A549 (cell line): ENCODE results near the gene PDE7B. TPM values are rescaled to one million over a fixed set of nuclear protein-coding genes. Genes with fewer than 3 reads are reported as not detected.
"Not testable (repeated sequence)": the region's sequence is repeated elsewhere in the genome, so short reads cannot be mapped to it uniquely, and the experiment has no call there.

Experiments
- ATAC-seq, 2 experiments: fragments of 200-7000 bp in 1 of 2; fragments of >200 bp in 1 of 2; cut with Nextera tagmentation in 1 of 2; cut with Tn5 transposase in 1 of 2; 3 replicates each; pipeline versions ENCODE4 v1.8.0 to v1.9.1; 2018 to 2020; ENCODE audit warnings: mild to moderate bottlenecking in 1 of 2, moderate library complexity in 1 of 2
- CTCF ChIA-PET: fragments of 300-600 bp; sonication (Branson Sonifier 250); formaldehyde crosslinking; extraction: SDS; loops from one replicate; lab custom pipeline; 2021; ENCODE audit warnings: antibody characterized with exemption, inconsistent platforms; lab: Yijun Ruan, JAX
- POLR2A ChIA-PET: fragments of 350-600 bp; formaldehyde crosslinking; extraction: SDS; loops from one replicate; lab custom pipeline; 2021; ENCODE audit warnings: antibody characterized with exemption, inconsistent platforms; lab: Yijun Ruan, JAX
- DNase-seq, 2 experiments: peaks; one replicate each; pipeline versions ENCODE4 v3.0.0 to v3.0.0-alpha.2; 2011 to 2016; ENCODE audit warnings: low read depth in 1 of 2, low spot score in 1 of 2
- FAIRE-seq: peaks from 2 replicates; lab custom pipeline; 2011; peaks lifted over from hg19 to GRCh38; lab: Jason Lieb, UNC
- H3K27ac ChIP-seq, 2 experiments: fragments of >200 bp; sonication (Bioruptor Twin); formaldehyde crosslinking; 3 replicates each; pipeline ENCODE4 v1.5.1; 2016 to 2017
- H3K4me1 ChIP-seq: fragments of >200 bp; sonication (Bioruptor Twin); formaldehyde crosslinking; 3 replicates; pipeline ENCODE4 v1.6.1; 2016
- H3K4me2 ChIP-seq: fragments of >200 bp; sonication (Bioruptor Twin); formaldehyde crosslinking; 3 replicates; pipeline ENCODE4 v1.6.1; 2016
- H3K4me3 ChIP-seq: fragments of >200 bp; sonication (Bioruptor Twin); formaldehyde crosslinking; 3 replicates; pipeline ENCODE4 v1.5.1; 2016
- H3K9me3 ChIP-seq: fragments of >200 bp; sonication (Bioruptor Twin); formaldehyde crosslinking; 3 replicates; pipeline ENCODE4 v1.6.1; 2016
- BHLHE40 ChIP-seq: IDR thresholded peaks from 2 replicates; pipeline ENCODE4 v1.6.1; 2012; ENCODE audit warnings: low read depth, low read length, inconsistent platforms
- CBX8 ChIP-seq: fragments of 200-600 bp; sonication (generic); IDR thresholded peaks from 2 replicates; pipeline ENCODE4 v1.6.1; 2016
- CHD4 ChIP-seq: fragments of 200-600 bp; sonication (generic); IDR thresholded peaks from 2 replicates; pipeline ENCODE4 v1.6.1; 2016; ENCODE audit warnings: antibody characterized with exemption, mild to moderate bottlenecking, borderline replicate concordance
- EHF ChIP-seq: fragments of 250-450 bp; sonication (Bioruptor Pico); IDR thresholded peaks from 2 replicates; pipeline ENCODE4 v1.5.0; 2020; ENCODE audit warnings: mild to moderate bottlenecking
- ELK1 ChIP-seq: fragments of 150-350 bp; IDR thresholded peaks from 2 replicates; pipeline ENCODE4 v1.6.1; 2014; ENCODE audit warnings: low read depth, mild to moderate bottlenecking, low read length
- ESRRA ChIP-seq: fragments of 150-350 bp; IDR thresholded peaks from 2 replicates; pipeline ENCODE4 v1.6.1; 2014; ENCODE audit warnings: mild to moderate bottlenecking, low read length, borderline replicate concordance
- FOSB ChIP-seq: fragments of 250-450 bp; sonication (Bioruptor Pico); IDR thresholded peaks from 2 replicates; pipeline ENCODE4 v1.5.0; 2020; ENCODE audit warnings: mild to moderate bottlenecking, moderate library complexity
- HOXB5 ChIP-seq: fragments of 250-450 bp; sonication (Bioruptor Pico); IDR thresholded peaks from 2 replicates; pipeline ENCODE4 v1.5.0; 2020; ENCODE audit warnings: mild to moderate bottlenecking, moderate library complexity
- MAFK ChIP-seq: fragments of 450-650 bp; IDR thresholded peaks from 2 replicates; pipeline ENCODE4 v1.6.1; 2014; ENCODE audit not compliant: partially characterized antibody
- MYC ChIP-seq: IDR thresholded peaks from 2 replicates; pipeline ENCODE4 v1.6.1; 2012; ENCODE audit warnings: mild to moderate bottlenecking, inconsistent platforms, low read length, improper control_type of control experiment, borderline replicate concordance
- NFE2L2 ChIP-seq: fragments of 150-350 bp; conservative IDR thresholded peaks from 2 replicates; pipeline ENCODE4 v1.6.1; 2014; ENCODE audit warnings: low read length
- POLR2A ChIP-seq: IDR thresholded peaks from 2 replicates; pipeline ENCODE4 v1.6.1; 2012; ENCODE audit warnings: mild to moderate bottlenecking, low read length
- POLR2AphosphoS2 ChIP-seq: conservative IDR thresholded peaks from 2 replicates; pipeline ENCODE4 v1.6.1; 2012; ENCODE audit warnings: low read length, improper control_type of control experiment, inconsistent platforms
- RARB ChIP-seq: fragments of 250-450 bp; sonication (Bioruptor Pico); IDR thresholded peaks from 2 replicates; pipeline ENCODE4 v1.8.0; 2021; ENCODE audit warnings: mild to moderate bottlenecking, moderate library complexity
- RFX5 ChIP-seq: fragments of 450-650 bp; IDR thresholded peaks from 2 replicates; pipeline ENCODE4 v1.7.1; 2014; ENCODE audit warnings: antibody characterized with exemption, mild to moderate bottlenecking, moderate library complexity
- SMC3 ChIP-seq: fragments of >200 bp; sonication (Bioruptor Twin); formaldehyde crosslinking; IDR thresholded peaks from 3 replicates; pipeline ENCODE4 v1.6.1; 2018; ENCODE audit warnings: inconsistent platforms
- USF2 ChIP-seq: fragments of 450-650 bp; IDR thresholded peaks from 2 replicates; pipeline ENCODE4 v1.6.1; 2014; ENCODE audit warnings: antibody characterized with exemption
- ZC3H11A ChIP-seq: fragments of 450-650 bp; IDR thresholded peaks from 2 replicates; pipeline ENCODE4 v1.6.1; 2014; ENCODE audit warnings: antibody characterized with exemption, mild to moderate bottlenecking
- ZFP36 ChIP-seq: fragments of 450-650 bp; IDR thresholded peaks from 2 replicates; pipeline ENCODE4 v1.6.1; 2014; ENCODE audit warnings: borderline replicate concordance; ENCODE audit not compliant: partially characterized antibody
- ZNF302 ChIP-seq: fragments of 250-450 bp; sonication (Bioruptor Pico); IDR thresholded peaks from 2 replicates; pipeline ENCODE4 v1.9.0; 2021; ENCODE audit warnings: inconsistent platforms, mild to moderate bottlenecking, moderate library complexity
- ZSCAN20 ChIP-seq: fragments of 250-450 bp; sonication (Bioruptor Pico); IDR thresholded peaks from 2 replicates; pipeline ENCODE4 v1.8.0; 2022; ENCODE audit warnings: mild to moderate bottlenecking, moderate library complexity
- WGBS: methylation state at CpG from one replicate; pipeline ENCODE4 v1.1.6; 2017; ENCODE audit errors: missing lambda C conversion rate; 5-methylcytosine and 5-hydroxymethylcytosine counted together
- polyA plus RNA-seq, 4 experiments: library from polyadenylated mRNA; depleted of rRNA in 3 of 4; stranded (reverse); fragments of >200 nt; fragmentation: RNase III in 1 of 4; extraction: RNeasy Plus Mini Kit Qiagen cat#74134 plus additional on column Dnase treatment in 1 of 4; gene quantifications; 2 replicates in 3 of 4; 3 replicates in 1 of 4; pipeline ENCODE4 v1.2.3, GENCODE V29; 2011 to 2017
- TF ChIP-seq, protein P1 (sequence below): IDR thresholded peaks from 2 replicates; pipeline ENCODE4 v1.6.1; 2012; ENCODE audit warnings: low read depth, borderline replicate concordance
- TF ChIP-seq, protein P2 (sequence below): fragments of >200 bp; sonication (Bioruptor Twin); formaldehyde crosslinking; IDR thresholded peaks from 2 replicates; pipeline ENCODE4 v1.6.1; 2016
- TF ChIP-seq, protein P3 (sequence below): fragments of 200-600 bp; sonication (generic); IDR thresholded peaks from 2 replicates; pipeline ENCODE4 v1.6.1; 2016; ENCODE audit warnings: antibody characterized with exemption, mild to moderate bottlenecking, moderate library complexity

Gene PDE7B
- polyA plus RNA-seq, 2 of the 4 experiments (the other 2 are of a cell fraction), result 6.6 to 13.8 TPM

- Histone ChIP-seq H3K9me3 (no peaks in the 10 kb centered on the region), H3K4me3 (no peak overlapping the region), H3K4me1 (peaks cover 33% of the 10 kb centered on the region; the same call in 2 of the 3 replicates), H3K4me2 (no peak overlapping the region; the same call in 2 of the 3 replicates), H3K27ac (peak overlapping the region in 1 of 2 experiments; percentile 54; a peak in 3 of 6 replicates)
- FAIRE-seq (no peak), DNase-seq (no peak), ATAC-seq (no peak)
- ChIA-PET CTCF (interaction anchor here (1.0 to 1.1 kb wide), 2 partner anchors 44 to 408 kb away, joined by 3 read pairs; no protein-coding TSS in a partner anchor), POLR2A (no interaction called here)
- no peak for TF ChIP-seq CBX8
- no peak for TF ChIP-seq EHF (CRISPR knock-in tag)
- TF ChIP-seq ZFP36, result no peak
- TF ChIP-seq POLR2AphosphoS2, result no peak
- no peak for TF ChIP-seq CHD4
- no peak for TF ChIP-seq ZNF302 (CRISPR knock-in tag)
- TF ChIP-seq MAFK, result no peak
- TF ChIP-seq ESRRA, result no peak
- TF ChIP-seq, protein P1, sequence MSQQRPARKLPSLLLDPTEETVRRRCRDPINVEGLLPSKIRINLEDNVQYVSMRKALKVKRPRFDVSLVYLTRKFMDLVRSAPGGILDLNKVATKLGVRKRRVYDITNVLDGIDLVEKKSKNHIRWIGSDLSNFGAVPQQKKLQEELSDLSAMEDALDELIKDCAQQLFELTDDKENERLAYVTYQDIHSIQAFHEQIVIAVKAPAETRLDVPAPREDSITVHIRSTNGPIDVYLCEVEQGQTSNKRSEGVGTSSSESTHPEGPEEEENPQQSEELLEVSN, result no peak
- no peak for TF ChIP-seq MYC
- no peak for TF ChIP-seq RARB (CRISPR knock-in tag)
- TF ChIP-seq RFX5, result no peak
- no peak for TF ChIP-seq FOSB (CRISPR knock-in tag)
- TF ChIP-seq, protein P2, sequence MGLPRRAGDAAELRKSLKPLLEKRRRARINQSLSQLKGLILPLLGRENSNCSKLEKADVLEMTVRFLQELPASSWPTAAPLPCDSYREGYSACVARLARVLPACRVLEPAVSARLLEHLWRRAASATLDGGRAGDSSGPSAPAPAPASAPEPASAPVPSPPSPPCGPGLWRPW, result no peak
- 93% methylated on average over 7 of the region's 7 CpGs for WGBS
Measured at GRCh38 chr6:136103763-136104311, 252.3 kb downstream of the PDE7B start.

DNA sequence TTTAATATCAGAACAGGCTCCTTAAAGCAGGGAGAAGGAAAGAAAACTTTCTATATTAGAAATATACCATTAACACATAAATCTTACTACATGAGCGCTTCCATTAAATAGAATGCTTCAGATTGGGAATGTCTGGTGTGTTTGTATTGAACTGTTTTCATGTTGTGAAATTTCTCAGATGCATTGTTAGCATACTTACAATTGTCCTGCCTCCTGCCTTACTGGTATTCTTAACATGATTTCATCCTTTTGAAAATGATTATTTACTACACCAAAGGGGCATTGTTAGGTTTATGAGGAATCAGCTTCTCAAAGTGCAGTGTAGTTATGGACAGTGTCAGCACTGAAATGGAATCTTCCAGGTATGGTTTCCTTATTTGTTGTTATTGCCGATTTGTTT is 253.1 kb downstream of the PDE7B start:
- no peak overlapping the region for H3K4me3 ChIP-seq
- ATAC-seq, result no peak
- ChIA-PET CTCF (no interaction called here), POLR2A (no interaction called here)
- DNase-seq, result no peak
- peak overlapping the region; percentile 47; the same call in 2 of the 3 replicates for H3K4me2 ChIP-seq
- FAIRE-seq, result no peak
- peak overlapping the region in 1 of 2 experiments; percentile 54; a peak in 3 of 6 replicates for H3K27ac ChIP-seq
- TF ChIP-seq USF2 (no peak), BHLHE40 (no peak), ELK1 (no peak), ZC3H11A (no peak), POLR2A (no peak), EHF (CRISPR knock-in tag) (no peak), HOXB5 (CRISPR knock-in tag) (no peak), NFE2L2 (no peak), CHD4 (no peak), POLR2AphosphoS2 (no peak), ZSCAN20 (CRISPR knock-in tag) (no peak), SMC3 (no peak)
- TF ChIP-seq, protein P3, sequence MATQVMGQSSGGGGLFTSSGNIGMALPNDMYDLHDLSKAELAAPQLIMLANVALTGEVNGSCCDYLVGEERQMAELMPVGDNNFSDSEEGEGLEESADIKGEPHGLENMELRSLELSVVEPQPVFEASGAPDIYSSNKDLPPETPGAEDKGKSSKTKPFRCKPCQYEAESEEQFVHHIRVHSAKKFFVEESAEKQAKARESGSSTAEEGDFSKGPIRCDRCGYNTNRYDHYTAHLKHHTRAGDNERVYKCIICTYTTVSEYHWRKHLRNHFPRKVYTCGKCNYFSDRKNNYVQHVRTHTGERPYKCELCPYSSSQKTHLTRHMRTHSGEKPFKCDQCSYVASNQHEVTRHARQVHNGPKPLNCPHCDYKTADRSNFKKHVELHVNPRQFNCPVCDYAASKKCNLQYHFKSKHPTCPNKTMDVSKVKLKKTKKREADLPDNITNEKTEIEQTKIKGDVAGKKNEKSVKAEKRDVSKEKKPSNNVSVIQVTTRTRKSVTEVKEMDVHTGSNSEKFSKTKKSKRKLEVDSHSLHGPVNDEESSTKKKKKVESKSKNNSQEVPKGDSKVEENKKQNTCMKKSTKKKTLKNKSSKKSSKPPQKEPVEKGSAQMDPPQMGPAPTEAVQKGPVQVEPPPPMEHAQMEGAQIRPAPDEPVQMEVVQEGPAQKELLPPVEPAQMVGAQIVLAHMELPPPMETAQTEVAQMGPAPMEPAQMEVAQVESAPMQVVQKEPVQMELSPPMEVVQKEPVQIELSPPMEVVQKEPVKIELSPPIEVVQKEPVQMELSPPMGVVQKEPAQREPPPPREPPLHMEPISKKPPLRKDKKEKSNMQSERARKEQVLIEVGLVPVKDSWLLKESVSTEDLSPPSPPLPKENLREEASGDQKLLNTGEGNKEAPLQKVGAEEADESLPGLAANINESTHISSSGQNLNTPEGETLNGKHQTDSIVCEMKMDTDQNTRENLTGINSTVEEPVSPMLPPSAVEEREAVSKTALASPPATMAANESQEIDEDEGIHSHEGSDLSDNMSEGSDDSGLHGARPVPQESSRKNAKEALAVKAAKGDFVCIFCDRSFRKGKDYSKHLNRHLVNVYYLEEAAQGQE, result no peak
- H3K9me3 ChIP-seq, result no peaks in the 10 kb centered on the region
- H3K4me1 ChIP-seq, result peaks cover 33% of the 10 kb centered on the region; the same call in 2 of the 3 replicates
- 70% methylated on average over 2 of the region's 2 CpGs for WGBS

DNA sequence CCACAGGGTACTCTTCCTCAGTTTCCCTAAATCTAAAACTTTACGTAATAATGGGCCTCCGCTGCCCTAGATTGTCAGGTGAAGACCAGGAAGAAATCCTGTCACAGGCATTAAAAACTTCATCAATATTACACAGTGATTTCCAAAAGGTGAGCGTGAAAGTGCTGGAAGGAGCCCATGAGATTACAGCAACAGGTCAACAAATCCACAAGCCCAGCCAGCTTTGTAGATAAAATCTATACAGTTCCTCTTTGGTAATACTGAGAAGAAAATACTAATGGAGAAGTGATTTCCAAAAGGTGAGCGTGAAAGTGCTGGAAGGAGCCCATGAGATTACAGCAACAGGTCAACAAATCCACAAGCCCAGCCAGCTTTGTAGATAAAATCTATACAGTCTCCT is 254.3 kb downstream of the PDE7B start:
- WGBS, result 89% methylated on average over 4 of the region's 4 CpGs
- H3K9me3 ChIP-seq, H3K4me2 ChIP-seq, ATAC-seq, POLR2A ChIA-PET, H3K4me3 ChIP-seq, FAIRE-seq, DNase-seq, CTCF ChIA-PET: not testable (repeated sequence)
- Histone ChIP-seq H3K4me1 (peaks cover 33% of the 10 kb centered on the region; the same call in 2 of the 3 replicates), H3K27ac (peak overlapping the region in 1 of 2 experiments; percentile 52; a peak in 1 of 6 replicates)
